ENCODE data around the gene PMP22. TPM values are rescaled to one million over a fixed set of nuclear protein-coding genes. Genes with fewer than 3 reads are reported as not detected.

PMP22 gene
- total and polyA plus RNA-seq, 2 donors (not counting 3 experiments of a cell fraction or from before 2014, with no cell fraction given), result 67.2 to 103 TPM

DNA sequence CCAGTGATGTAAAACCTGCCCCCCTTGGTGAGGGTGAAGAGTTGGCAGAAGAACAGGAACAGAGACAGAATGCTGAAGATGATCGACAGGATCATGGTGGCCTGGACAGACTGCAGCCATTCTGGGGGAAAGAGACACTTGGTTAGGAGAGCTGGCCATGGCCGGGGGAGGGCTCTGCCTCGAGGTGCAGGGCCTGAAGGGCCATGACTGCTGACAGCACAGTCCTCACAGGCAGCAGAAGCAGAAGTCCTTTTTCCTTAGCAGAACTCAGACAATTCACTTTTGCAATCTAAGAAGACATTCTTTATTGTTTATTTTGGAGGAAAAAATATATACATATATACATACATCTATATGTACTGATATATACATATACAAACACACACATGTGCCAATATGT lies 25.6 kb downstream of the PMP22 start:
- dilution Hi-C loops (cut with MboI; ENCODE audit: extremely low pct_ligation_motif_present, low sequenced_read_pairs) (no loop called here), intact Hi-C loops (cut with micrococcal nuclease) (no loop called here)
- Histone ChIP-seq H3K9me3 (replicated peaks; ENCODE audit: control insufficient read depth, insufficient read depth, low read length) (no peaks in the 10 kb centered on the region), H3K27me3 (ENCODE audit: control insufficient read depth in 2 of 2, insufficient read depth in 2 of 2, low read length in 2 of 2) (no peaks in the 10 kb centered on the region), H3K79me2 (ENCODE audit: control insufficient read depth, insufficient read depth, low read length) (peaks cover 23% of the 10 kb centered on the region), H4K20me1 (replicated peaks; ENCODE audit: control insufficient read depth, extremely low read depth, insufficient read depth, low read length) (peaks cover under 1% of the 10 kb centered on the region), H3K4me1 (ENCODE audit: control insufficient read depth, extremely low read depth, insufficient read depth, low read length) (no peaks in the 10 kb centered on the region), H2AFZ (ENCODE audit: low read depth, low read length) (no peak overlapping the region), H3K4me2 (ENCODE audit: insufficient read depth, low read length) (no peak overlapping the region), H3K9me1 (replicated peaks; ENCODE audit: control insufficient read depth, extremely low read depth, insufficient read depth, low read length) (no peaks in the 10 kb centered on the region), H3K9ac (replicated peaks; ENCODE audit: extremely low read depth, insufficient read depth, low read length) (no peak overlapping the region), H3K4me3 (replicated peaks in 1 of 3; ENCODE audit: insufficient read depth in 1 of 3, low read depth in 1 of 3, low read length in 3 of 3) (no peak overlapping the region), H3K36me3 (ENCODE audit: control insufficient read depth in 2 of 2, extremely low read depth in 1 of 2, insufficient read depth in 2 of 2, low read length in 2 of 2) (peaks cover 9 to 16% of the 10 kb centered on the region in 2 experiments), H3K27ac (ENCODE audit: insufficient read depth, low read depth, low read length) (no peak overlapping the region)
- FAIRE-seq (no peak), DNase-seq (ENCODE audit: low read depth, low spot score) (no peak)
- ChIA-PET POLR2A (no interaction called here), CTCF (no interaction called here)
- BruUV-seq (replicated peaks), result no TSS peak
- TF ChIP-seq GATA2 (IDR thresholded peaks at IDR 0.05; ENCODE audit: insufficient read depth, insufficient read length, low read depth, low read length) (no peak), POLR2A (IDR thresholded peaks at IDR 0.05; ENCODE audit: low read depth, low read length) (no peak), JUN (IDR thresholded peaks at IDR 0.05; ENCODE audit: borderline replicate concordance, insufficient read depth, insufficient read length, low read depth) (no peak), EZH2 (IDR thresholded peaks at IDR 0.05; ENCODE audit: borderline replicate concordance, low read depth, low read length, severe bottlenecking) (no peak), POLR2AphosphoS5 (IDR thresholded peaks at IDR 0.05; ENCODE audit: insufficient read depth, low read depth, low read length) (no peak), MYC (IDR thresholded peaks at IDR 0.05; ENCODE audit: low read depth, low read length) (no peak), FOS (IDR thresholded peaks at IDR 0.05; ENCODE audit: borderline replicate concordance, insufficient read depth, low read length) (no peak)
- TF ChIP-seq, protein P1, sequence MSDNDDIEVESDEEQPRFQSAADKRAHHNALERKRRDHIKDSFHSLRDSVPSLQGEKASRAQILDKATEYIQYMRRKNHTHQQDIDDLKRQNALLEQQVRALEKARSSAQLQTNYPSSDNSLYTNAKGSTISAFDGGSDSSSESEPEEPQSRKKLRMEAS (IDR thresholded peaks at IDR 0.05; ENCODE audit: insufficient read depth, insufficient read length), result no peak
- TF ChIP-seq, protein P2, sequence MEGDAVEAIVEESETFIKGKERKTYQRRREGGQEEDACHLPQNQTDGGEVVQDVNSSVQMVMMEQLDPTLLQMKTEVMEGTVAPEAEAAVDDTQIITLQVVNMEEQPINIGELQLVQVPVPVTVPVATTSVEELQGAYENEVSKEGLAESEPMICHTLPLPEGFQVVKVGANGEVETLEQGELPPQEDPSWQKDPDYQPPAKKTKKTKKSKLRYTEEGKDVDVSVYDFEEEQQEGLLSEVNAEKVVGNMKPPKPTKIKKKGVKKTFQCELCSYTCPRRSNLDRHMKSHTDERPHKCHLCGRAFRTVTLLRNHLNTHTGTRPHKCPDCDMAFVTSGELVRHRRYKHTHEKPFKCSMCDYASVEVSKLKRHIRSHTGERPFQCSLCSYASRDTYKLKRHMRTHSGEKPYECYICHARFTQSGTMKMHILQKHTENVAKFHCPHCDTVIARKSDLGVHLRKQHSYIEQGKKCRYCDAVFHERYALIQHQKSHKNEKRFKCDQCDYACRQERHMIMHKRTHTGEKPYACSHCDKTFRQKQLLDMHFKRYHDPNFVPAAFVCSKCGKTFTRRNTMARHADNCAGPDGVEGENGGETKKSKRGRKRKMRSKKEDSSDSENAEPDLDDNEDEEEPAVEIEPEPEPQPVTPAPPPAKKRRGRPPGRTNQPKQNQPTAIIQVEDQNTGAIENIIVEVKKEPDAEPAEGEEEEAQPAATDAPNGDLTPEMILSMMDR (IDR thresholded peaks at IDR 0.05; ENCODE audit: extremely low read depth in 1 of 2, insufficient read depth in 1 of 2, low read depth in 1 of 2, low read length in 2 of 2), result no peak
